Measurements from ENCODE around the gene ACTR6. TPM values are rescaled to one million over a fixed set of nuclear protein-coding genes. Genes with fewer than 3 reads are reported as not detected.

Gene ACTR6
- total RNA-seq, 2 experiments from 2014 or later, result 21.3 to 21.8 TPM

- intact Hi-C loops (cut with DNase I, micrococcal nuclease), result no loop called here
- ATAC-seq (ENCODE audit: poor library complexity), result no peak
- Mint-ChIP-seq H3K9me3 (no peaks in the 10 kb centered on the region), H3K4me1 (ENCODE audit: low read depth) (no peaks in the 10 kb centered on the region), H3K4me3 (no peak overlapping the region), H3K36me3 (ENCODE audit: low read depth) (peaks cover 40% of the 10 kb centered on the region), H3K27ac (no peak overlapping the region), H3K27me3 (no peaks in the 10 kb centered on the region)
- peaks cover 3% of the 10 kb centered on the region for H3K36me3 ChIP-seq (ENCODE audit: insufficient read depth, low read length)
- H3K9me3 ChIP-seq (ENCODE audit: control insufficient read depth in 1 of 2, insufficient read depth in 1 of 2, low read length in 2 of 2), result no peaks in the 10 kb centered on the region
- TF ChIP-seq, protein P1, sequence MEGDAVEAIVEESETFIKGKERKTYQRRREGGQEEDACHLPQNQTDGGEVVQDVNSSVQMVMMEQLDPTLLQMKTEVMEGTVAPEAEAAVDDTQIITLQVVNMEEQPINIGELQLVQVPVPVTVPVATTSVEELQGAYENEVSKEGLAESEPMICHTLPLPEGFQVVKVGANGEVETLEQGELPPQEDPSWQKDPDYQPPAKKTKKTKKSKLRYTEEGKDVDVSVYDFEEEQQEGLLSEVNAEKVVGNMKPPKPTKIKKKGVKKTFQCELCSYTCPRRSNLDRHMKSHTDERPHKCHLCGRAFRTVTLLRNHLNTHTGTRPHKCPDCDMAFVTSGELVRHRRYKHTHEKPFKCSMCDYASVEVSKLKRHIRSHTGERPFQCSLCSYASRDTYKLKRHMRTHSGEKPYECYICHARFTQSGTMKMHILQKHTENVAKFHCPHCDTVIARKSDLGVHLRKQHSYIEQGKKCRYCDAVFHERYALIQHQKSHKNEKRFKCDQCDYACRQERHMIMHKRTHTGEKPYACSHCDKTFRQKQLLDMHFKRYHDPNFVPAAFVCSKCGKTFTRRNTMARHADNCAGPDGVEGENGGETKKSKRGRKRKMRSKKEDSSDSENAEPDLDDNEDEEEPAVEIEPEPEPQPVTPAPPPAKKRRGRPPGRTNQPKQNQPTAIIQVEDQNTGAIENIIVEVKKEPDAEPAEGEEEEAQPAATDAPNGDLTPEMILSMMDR (IDR thresholded peaks at IDR 0.05), result no peak
- H3K27me3 ChIP-seq (ENCODE audit: control insufficient read depth in 1 of 2, insufficient read depth in 2 of 2, low read length in 2 of 2), result no peaks in the 10 kb centered on the region
- H3K27ac ChIP-seq (ENCODE audit: low read depth in 1 of 2, low read length in 2 of 2), result no peak overlapping the region
- no peak overlapping the region for H3K4me3 ChIP-seq (ENCODE audit: low read length)
- H3K4me1 ChIP-seq (ENCODE audit: insufficient read depth, low read length), result no peaks in the 10 kb centered on the region
- CTCF ChIA-PET, result no interaction called here
- DNase-seq, result no peak
- POLR2A ChIA-PET, result no interaction called here
These were observed 21.4 kb upstream of the ACTR6 start for GRCh38 chr12:100179252-100179651.

- intact Hi-C loops (cut with DNase I, micrococcal nuclease), result no loop called here
- no peaks in the 10 kb centered on the region for H3K27me3 ChIP-seq (ENCODE audit: control insufficient read depth in 1 of 2, insufficient read depth in 2 of 2, low read length in 2 of 2)
These were observed 16.0 kb upstream of the ACTR6 start for GRCh38 chr12:100184549-100185145.

DNA sequence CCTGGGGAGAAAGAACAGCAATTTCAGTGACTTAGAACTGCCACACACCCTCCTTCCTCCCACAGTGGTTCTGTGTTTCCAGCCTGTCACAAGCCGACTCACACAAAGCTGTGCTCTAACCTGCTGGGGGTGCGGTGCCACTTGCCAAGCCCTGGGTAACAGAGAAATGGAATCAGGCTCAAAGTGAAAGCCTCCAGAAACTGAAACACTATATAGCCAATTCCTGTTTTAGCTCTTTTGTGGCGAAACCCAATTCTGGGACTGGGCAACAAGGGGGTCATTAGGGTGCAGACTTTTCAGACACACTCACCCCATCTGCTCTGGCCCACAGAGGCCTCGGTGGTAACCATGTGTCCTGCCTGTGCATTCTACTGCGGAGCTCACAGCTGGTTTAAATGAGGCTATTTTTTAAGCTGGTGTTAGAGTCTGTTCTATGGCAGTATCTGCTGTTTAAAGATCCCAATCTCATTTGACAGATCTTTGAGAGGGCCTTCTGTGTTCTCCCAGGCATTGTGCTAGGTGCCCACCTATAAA is 15.2 kb upstream of the ACTR6 start:
- Histone ChIP-seq H3K9me3 (ENCODE audit: control insufficient read depth in 1 of 2, insufficient read depth in 1 of 2, low read length in 2 of 2) (peaks cover 0 to 5% of the 10 kb centered on the region in 2 experiments), H3K27me3 (ENCODE audit: control insufficient read depth in 1 of 2, insufficient read depth in 2 of 2, low read length in 2 of 2) (no peaks in the 10 kb centered on the region), H3K4me3 (ENCODE audit: low read length) (no peak overlapping the region), H3K36me3 (ENCODE audit: insufficient read depth, low read length) (peaks cover 2% of the 10 kb centered on the region), H3K4me1 (ENCODE audit: insufficient read depth, low read length) (no peaks in the 10 kb centered on the region), H3K27ac (ENCODE audit: low read depth in 1 of 2, low read length in 2 of 2) (no peak overlapping the region)
- TF ChIP-seq, protein P1 (IDR thresholded peaks at IDR 0.05), result no peak
- Mint-ChIP-seq H3K9me3 (no peaks in the 10 kb centered on the region), H3K4me1 (ENCODE audit: low read depth) (no peaks in the 10 kb centered on the region), H3K27me3 (no peaks in the 10 kb centered on the region), H3K4me3 (no peak overlapping the region), H3K27ac (no peak overlapping the region), H3K36me3 (ENCODE audit: low read depth) (peaks cover 41% of the 10 kb centered on the region)
- no peak for DNase-seq
- ChIA-PET CTCF (interaction anchor here (1.4 kb wide), 1 partner anchor 17 kb away, joined by 6 read pairs; no protein-coding TSS in a partner anchor), POLR2A (no interaction called here)
- ATAC-seq (ENCODE audit: poor library complexity), result no peak
- intact Hi-C loops (cut with DNase I, micrococcal nuclease), result no loop called here

More at GRCh38 chr12:100184549-100185145, 16.0 kb upstream of the ACTR6 start:
- DNase-seq (no peak), ATAC-seq (ENCODE audit: poor library complexity) (no peak)
- no peak overlapping the region for H3K27ac Mint-ChIP-seq
- no peaks in the 10 kb centered on the region for H3K4me1 Mint-ChIP-seq (ENCODE audit: low read depth)
- Histone ChIP-seq H3K4me1 (ENCODE audit: insufficient read depth, low read length) (no peaks in the 10 kb centered on the region), H3K36me3 (ENCODE audit: insufficient read depth, low read length) (no peaks in the 10 kb centered on the region), H3K9me3 (ENCODE audit: control insufficient read depth in 1 of 2, insufficient read depth in 1 of 2, low read length in 2 of 2) (peaks cover 0 to 5% of the 10 kb centered on the region in 2 experiments), H3K27ac (ENCODE audit: low read depth in 1 of 2, low read length in 2 of 2) (no peak overlapping the region), H3K4me3 (ENCODE audit: low read length) (no peak overlapping the region)
- H3K36me3 Mint-ChIP-seq (ENCODE audit: low read depth), result peaks cover 37% of the 10 kb centered on the region
- POLR2A ChIA-PET, result no interaction called here
- no peaks in the 10 kb centered on the region for H3K27me3 Mint-ChIP-seq
- CTCF ChIA-PET, result interaction anchor here (1.1 kb wide), 1 partner anchor 30 kb away, joined by 3 read pairs; no protein-coding TSS in a partner anchor
- H3K4me3 Mint-ChIP-seq, result no peak overlapping the region
- TF ChIP-seq, protein P1 (IDR thresholded peaks at IDR 0.05), result no peak
- H3K9me3 Mint-ChIP-seq, result no peaks in the 10 kb centered on the region
